ENCODE data around the gene NCAPH2.

NCAPH2 gene

GRCh38 chr22:50569041-50569459, 61.0 kb downstream of the NCAPH2 start:
- TF ChIP-seq CTCF (IDR thresholded peaks at IDR 0.05; ENCODE audit: insufficient read depth, low read depth, low read length, missing control alignments) = no peak
- no peak for DNase-seq (ENCODE audit: low read depth)
- H3K4me3 ChIP-seq (ENCODE audit: low read depth, low read length) = no peak overlapping the region

DNA sequence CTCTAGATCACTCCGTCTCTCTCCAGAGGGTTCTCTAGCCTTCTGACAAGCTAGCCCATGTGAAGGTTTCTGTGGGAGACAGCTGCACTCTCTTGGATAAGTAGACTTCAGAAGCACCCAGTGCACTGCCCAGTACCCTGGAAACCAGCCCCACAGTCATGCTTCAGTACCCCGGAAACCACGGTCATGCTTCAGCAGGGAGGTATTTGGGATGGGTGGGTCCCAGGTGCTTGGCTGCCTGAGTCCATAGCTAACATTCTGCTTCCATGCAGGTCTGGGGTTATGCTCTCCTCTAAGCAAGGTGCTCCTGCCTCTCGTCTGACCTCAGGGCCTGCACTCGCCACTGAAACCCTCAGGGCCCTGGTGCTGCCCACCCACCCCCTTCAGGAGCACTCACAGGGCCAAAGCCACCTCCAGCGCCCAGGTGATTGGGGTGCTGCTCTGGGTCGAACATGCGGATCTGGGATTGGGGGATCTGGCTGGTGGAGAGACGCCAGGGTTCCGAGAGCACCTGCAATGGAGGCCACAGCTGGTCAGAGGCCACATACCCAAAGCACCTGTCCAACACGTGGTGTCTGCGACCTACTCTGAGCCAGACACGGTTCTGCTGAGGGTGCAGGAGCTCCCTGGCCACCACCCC, 62.0 kb downstream of the NCAPH2 start:
- no peak for TF ChIP-seq CTCF (IDR thresholded peaks at IDR 0.05; ENCODE audit: insufficient read depth, low read depth, low read length, missing control alignments)
- H3K4me3 ChIP-seq (ENCODE audit: low read depth, low read length) = no peak overlapping the region
- peak; percentile 49 for DNase-seq (ENCODE audit: low read depth)

DNA sequence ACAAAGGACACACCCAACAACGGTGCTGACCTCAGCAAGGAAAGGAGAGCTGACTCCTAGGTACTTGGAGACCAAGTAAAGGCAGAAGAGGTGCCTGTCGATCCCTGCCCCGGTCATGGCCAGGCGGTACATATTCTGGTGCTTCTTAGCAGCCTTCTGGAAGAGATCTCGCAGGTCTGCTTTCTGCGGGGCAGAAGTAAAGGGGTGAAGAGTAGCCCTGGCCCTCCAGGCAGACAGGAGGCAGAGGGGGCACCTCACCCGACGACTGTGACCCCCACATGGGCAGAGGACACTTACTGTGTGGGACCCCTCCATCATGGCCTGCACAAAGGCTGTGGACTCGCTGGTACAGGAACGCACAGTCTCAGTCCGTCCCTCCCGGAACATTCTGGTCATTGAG, 62.8 kb downstream of the NCAPH2 start:
- TF ChIP-seq CTCF (IDR thresholded peaks at IDR 0.05; ENCODE audit: insufficient read depth, low read depth, low read length, missing control alignments) = no peak
- H3K4me3 ChIP-seq (ENCODE audit: low read depth, low read length) = no peak overlapping the region
- DNase-seq (ENCODE audit: low read depth) = no peak

GRCh38 chr22:50571264-50572175, 63.5 kb downstream of the NCAPH2 start:
- DNase-seq (ENCODE audit: low read depth) = no peak
- TF ChIP-seq CTCF (IDR thresholded peaks at IDR 0.05; ENCODE audit: insufficient read depth, low read depth, low read length, missing control alignments) = no peak

GRCh38 chr22:50572965-50573364, 64.9 kb downstream of the NCAPH2 start:
- H3K4me3 ChIP-seq (ENCODE audit: low read depth, low read length) = no peak overlapping the region
- no peak for TF ChIP-seq CTCF (IDR thresholded peaks at IDR 0.05; ENCODE audit: insufficient read depth, low read depth, low read length, missing control alignments)

More at GRCh38 chr22:50571264-50572175, 63.5 kb downstream of the NCAPH2 start:
- no peak overlapping the region for H3K4me3 ChIP-seq (ENCODE audit: low read depth, low read length)

GRCh38 chr22:50573491-50574382, 65.7 kb downstream of the NCAPH2 start:
- no peak for TF ChIP-seq CTCF (IDR thresholded peaks at IDR 0.05; ENCODE audit: insufficient read depth, low read depth, low read length, missing control alignments)
- no peak for DNase-seq (ENCODE audit: low read depth)
- H3K4me3 ChIP-seq (ENCODE audit: low read depth, low read length) = no peak overlapping the region

More at GRCh38 chr22:50572965-50573364, 64.9 kb downstream of the NCAPH2 start:
- DNase-seq (ENCODE audit: low read depth) = no peak

Measured in GM12865 (cell line).